ENCODE data around the gene ABCF1. TPM values are rescaled to one million over a fixed set of nuclear protein-coding genes. Genes with fewer than 3 reads are reported as not detected.

ABCF1 gene
- total and polyA plus RNA-seq, 9 of the 15 experiments (the other 6 are each of a cell fraction or from before 2014, with no cell fraction given), result 41.6 to 193 (median 102) TPM

- peak; percentile 14 for TF ChIP-seq MYNN (IDR thresholded peaks at IDR 0.05)
- no peak for TF ChIP-seq MYNN (CRISPR knock-in tag; IDR thresholded peaks at IDR 0.05)
- TF ChIP-seq NELFE (IDR thresholded peaks at IDR 0.05; ENCODE audit: insufficient read depth, insufficient read length), result no peak
- no peak for TF ChIP-seq ZNF232 (CRISPR knock-in tag; IDR thresholded peaks at IDR 0.05)
- TF ChIP-seq ZNF639 (CRISPR knock-in tag; conservative IDR thresholded peaks at IDR 0.05 in 1 of 2, IDR thresholded peaks at IDR 0.05 in 1 of 2), result no peak
- no peak for TF ChIP-seq KAT8 (IDR thresholded peaks at IDR 0.05; ENCODE audit: low read depth)
- no peak for TF ChIP-seq PTRF (tag; IDR thresholded peaks at IDR 0.05)
- no peak for TF ChIP-seq KAT2B (IDR thresholded peaks at IDR 0.05; ENCODE audit: low read depth, low read length)
- no peak for TF ChIP-seq MEF2D (tag; conservative IDR thresholded peaks at IDR 0.05; ENCODE audit: low read depth)
- TF ChIP-seq ETS2 (tag; IDR thresholded peaks at IDR 0.05; ENCODE audit: borderline replicate concordance, poor library complexity, severe bottlenecking), result no peak
- TF ChIP-seq, protein P1, sequence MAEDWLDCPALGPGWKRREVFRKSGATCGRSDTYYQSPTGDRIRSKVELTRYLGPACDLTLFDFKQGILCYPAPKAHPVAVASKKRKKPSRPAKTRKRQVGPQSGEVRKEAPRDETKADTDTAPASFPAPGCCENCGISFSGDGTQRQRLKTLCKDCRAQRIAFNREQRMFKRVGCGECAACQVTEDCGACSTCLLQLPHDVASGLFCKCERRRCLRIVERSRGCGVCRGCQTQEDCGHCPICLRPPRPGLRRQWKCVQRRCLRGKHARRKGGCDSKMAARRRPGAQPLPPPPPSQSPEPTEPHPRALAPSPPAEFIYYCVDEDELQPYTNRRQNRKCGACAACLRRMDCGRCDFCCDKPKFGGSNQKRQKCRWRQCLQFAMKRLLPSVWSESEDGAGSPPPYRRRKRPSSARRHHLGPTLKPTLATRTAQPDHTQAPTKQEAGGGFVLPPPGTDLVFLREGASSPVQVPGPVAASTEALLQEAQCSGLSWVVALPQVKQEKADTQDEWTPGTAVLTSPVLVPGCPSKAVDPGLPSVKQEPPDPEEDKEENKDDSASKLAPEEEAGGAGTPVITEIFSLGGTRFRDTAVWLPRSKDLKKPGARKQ (CRISPR knock-in tag; IDR thresholded peaks at IDR 0.05), result no peak
- TF ChIP-seq RFX1 (IDR thresholded peaks at IDR 0.05), result no peak
- peak; percentile 52 for TF ChIP-seq POLR2A (conservative IDR thresholded peaks at IDR 0.05)
- no peak for TF ChIP-seq LCOR (CRISPR knock-in tag; IDR thresholded peaks at IDR 0.05)
- TF ChIP-seq SAP30 (IDR thresholded peaks at IDR 0.05; ENCODE audit: borderline replicate concordance, insufficient read depth, low read depth, low read length, poor library complexity, severe bottlenecking), result no peak
- no peak for TF ChIP-seq HEY1 (CRISPR knock-in tag; IDR thresholded peaks at IDR 0.05; ENCODE audit: borderline replicate concordance)
- no peak for TF ChIP-seq NFRKB (IDR thresholded peaks at IDR 0.05; ENCODE audit: low read depth)
- no peak for TF ChIP-seq ZNF707 (CRISPR knock-in tag; conservative IDR thresholded peaks at IDR 0.05)
- TF ChIP-seq CBFA2T3 (IDR thresholded peaks at IDR 0.05), result peak; percentile 29; the same call in 1 of the 2 replicates
- no peak for TF ChIP-seq ZNF384 (IDR thresholded peaks at IDR 0.05; ENCODE audit: low read depth, low read length)
- TF ChIP-seq LARP7 (IDR thresholded peaks at IDR 0.05), result no peak
- no peak for TF ChIP-seq TRIM24 (IDR thresholded peaks at IDR 0.05)
- no peak for TF ChIP-seq ZNF699 (CRISPR knock-in tag; IDR thresholded peaks at IDR 0.05; ENCODE audit: insufficient replicate concordance)
These were observed 28.5 kb downstream of the ABCF1 start (continued) for GRCh38 chr6:30599625-30600324.

All from K562 (cell line).